ENCODE measurements around the gene ITPKB. TPM values are rescaled to one million over a fixed set of nuclear protein-coding genes. Genes with fewer than 3 reads are reported as not detected.

Gene ITPKB
- total and polyA plus RNA-seq, 2 of the 13 experiments (the other 11 are each of a cell fraction or from before 2014, with no cell fraction given) = not detected

GRCh38 chr1:226787638-226788037 lies 48.6 kb upstream of the ITPKB start (continued):
- TF ChIP-seq ZSCAN30 (CRISPR knock-in tag; IDR thresholded peaks at IDR 0.05) (no peak), MYPOP (CRISPR knock-in tag; IDR thresholded peaks at IDR 0.05) (no peak)

GRCh38 chr1:226787071-226787470 lies 48.0 kb upstream of the ITPKB start:
- no peak for ATAC-seq
- CTCF ChIA-PET (ENCODE audit: low intra/inter-chr PET ratio, low total read pairs) = no interaction called here
- no peaks in the 10 kb centered on the region for H3K4me1 ChIP-seq (ENCODE audit: insufficient read depth, low read length)
- no peak overlapping the region for H3K27ac ChIP-seq (ENCODE audit: extremely low read length, insufficient read depth, low read length)
- no TSS peak for BruUV-seq (replicated peaks)
- WGBS (ENCODE audit: low lambda C conversion rate) = 3% methylated on average over 2 of the region's 2 CpGs
- H4K20me1 ChIP-seq (ENCODE audit: insufficient read depth, low read length) = no peaks in the 10 kb centered on the region
- no peaks in the 10 kb centered on the region for H3K36me3 ChIP-seq (replicated peaks in 1 of 2; ENCODE audit: control insufficient read depth in 1 of 2, insufficient read depth in 2 of 2, low read length in 2 of 2)
- no peaks in the 10 kb centered on the region for H3K79me2 ChIP-seq (ENCODE audit: insufficient read depth, low read length)
- DNase-seq (ENCODE audit: low spot score) = no peak
- H2AFZ ChIP-seq (ENCODE audit: low read length) = no peak overlapping the region
- no peak overlapping the region for H3K4me2 ChIP-seq (ENCODE audit: low read depth, low read length)
- POLR2A ChIA-PET = no interaction called here
- H3K27me3 ChIP-seq (ENCODE audit: control insufficient read depth in 1 of 2, insufficient read depth in 2 of 2, low read length in 2 of 2) = peaks cover 0 to 18% of the 10 kb centered on the region in 2 experiments; a peak in 3 of 5 replicates
- no peak for FAIRE-seq
- H3K9ac ChIP-seq (ENCODE audit: insufficient read depth, low read depth, low read length) = no peak overlapping the region
- H3K9me3 ChIP-seq (ENCODE audit: low read length) = no peaks in the 10 kb centered on the region
- H3K4me3 ChIP-seq (replicated peaks in 1 of 3; ENCODE audit: insufficient read depth in 1 of 3, low read depth in 2 of 3, low read length in 3 of 3) = no peak overlapping the region
- in situ Hi-C loops (cut with HindIII; ENCODE audit: extremely low pct_ligation_motif_present, low pct_unique_long_range_greater_than_20kb) (no loop called here), intact Hi-C loops (cut with micrococcal nuclease; ENCODE audit: unreplicated experiment) (no loop called here)
- TF ChIP-seq SNAPC4 (CRISPR knock-in tag; IDR thresholded peaks at IDR 0.05) = no peak
- TF ChIP-seq PLSCR1 (CRISPR knock-in tag; IDR thresholded peaks at IDR 0.05; ENCODE audit: borderline replicate concordance) = no peak
- TF ChIP-seq CSRNP1 (CRISPR knock-in tag; IDR thresholded peaks at IDR 0.05) = no peak
- TF ChIP-seq, protein P1, sequence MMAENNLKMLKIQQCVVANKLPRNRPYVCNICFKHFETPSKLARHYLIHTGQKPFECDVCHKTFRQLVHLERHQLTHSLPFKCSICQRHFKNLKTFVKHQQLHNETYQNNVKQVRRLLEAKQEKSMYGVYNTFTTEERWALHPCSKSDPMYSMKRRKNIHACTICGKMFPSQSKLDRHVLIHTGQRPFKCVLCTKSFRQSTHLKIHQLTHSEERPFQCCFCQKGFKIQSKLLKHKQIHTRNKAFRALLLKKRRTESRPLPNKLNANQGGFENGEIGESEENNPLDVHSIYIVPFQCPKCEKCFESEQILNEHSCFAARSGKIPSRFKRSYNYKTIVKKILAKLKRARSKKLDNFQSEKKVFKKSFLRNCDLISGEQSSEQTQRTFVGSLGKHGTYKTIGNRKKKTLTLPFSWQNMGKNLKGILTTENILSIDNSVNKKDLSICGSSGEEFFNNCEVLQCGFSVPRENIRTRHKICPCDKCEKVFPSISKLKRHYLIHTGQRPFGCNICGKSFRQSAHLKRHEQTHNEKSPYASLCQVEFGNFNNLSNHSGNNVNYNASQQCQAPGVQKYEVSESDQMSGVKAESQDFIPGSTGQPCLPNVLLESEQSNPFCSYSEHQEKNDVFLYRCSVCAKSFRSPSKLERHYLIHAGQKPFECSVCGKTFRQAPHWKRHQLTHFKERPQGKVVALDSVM (CRISPR knock-in tag; IDR thresholded peaks at IDR 0.05) = no peak
- no peak for TF ChIP-seq NR2C2 (CRISPR knock-in tag; IDR thresholded peaks at IDR 0.05; ENCODE audit: borderline replicate concordance)
- TF ChIP-seq MIER3 (CRISPR knock-in tag; IDR thresholded peaks at IDR 0.05; ENCODE audit: borderline replicate concordance) = no peak
- TF ChIP-seq ZNF766 (CRISPR knock-in tag; IDR thresholded peaks at IDR 0.05; ENCODE audit: borderline replicate concordance) = no peak
- TF ChIP-seq IRF1 (CRISPR knock-in tag; IDR thresholded peaks at IDR 0.05; ENCODE audit: low read depth) = no peak
- TF ChIP-seq MTA1 (CRISPR knock-in tag; IDR thresholded peaks at IDR 0.05; ENCODE audit: borderline replicate concordance) = no peak
